ENCODE measurements around the gene DNAH5. TPM values are rescaled to one million over a fixed set of nuclear protein-coding genes. Genes with fewer than 3 reads are reported as not detected.

The DNAH5 gene
- total RNA-seq, 1 experiment from 2014 or later, result 0.14 TPM

GRCh38 chr5:13664377-13664776, 280.1 kb downstream of the DNAH5 start:
- Mint-ChIP-seq H3K4me3 (ENCODE audit: unreplicated experiment) (no peak overlapping the region), H3K27me3 (ENCODE audit: insufficient read depth, unreplicated experiment) (no peaks in the 10 kb centered on the region), H3K9me3 (ENCODE audit: unreplicated experiment) (peaks cover 5% of the 10 kb centered on the region), H3K27ac (ENCODE audit: unreplicated experiment) (no peak overlapping the region), H3K36me3 (ENCODE audit: insufficient read depth, unreplicated experiment) (no peaks in the 10 kb centered on the region), H3K4me1 (ENCODE audit: low read depth, unreplicated experiment) (peaks cover 13% of the 10 kb centered on the region)
- no peak for DNase-seq
- no peaks in the 10 kb centered on the region for H3K27me3 ChIP-seq (replicated peaks; ENCODE audit: control insufficient read depth, insufficient read depth, low read length)
- BruUV-seq (replicated peaks), result no TSS peak
- ChIA-PET POLR2A (no interaction called here), CTCF (no interaction called here)
- no peaks in the 10 kb centered on the region for H3K36me3 ChIP-seq (ENCODE audit: control insufficient read depth, insufficient read depth, low read length)
- intact Hi-C loops (cut with micrococcal nuclease; ENCODE audit: unreplicated experiment), result loop anchor here (5.0 to 10.0 kb wide), 2 partner anchors 187 to 290 kb away; no protein-coding TSS in a partner anchor
- peaks cover 4% of the 10 kb centered on the region; the same call in 1 of the 2 replicates for H3K4me1 ChIP-seq
- TF ChIP-seq, protein P1, sequence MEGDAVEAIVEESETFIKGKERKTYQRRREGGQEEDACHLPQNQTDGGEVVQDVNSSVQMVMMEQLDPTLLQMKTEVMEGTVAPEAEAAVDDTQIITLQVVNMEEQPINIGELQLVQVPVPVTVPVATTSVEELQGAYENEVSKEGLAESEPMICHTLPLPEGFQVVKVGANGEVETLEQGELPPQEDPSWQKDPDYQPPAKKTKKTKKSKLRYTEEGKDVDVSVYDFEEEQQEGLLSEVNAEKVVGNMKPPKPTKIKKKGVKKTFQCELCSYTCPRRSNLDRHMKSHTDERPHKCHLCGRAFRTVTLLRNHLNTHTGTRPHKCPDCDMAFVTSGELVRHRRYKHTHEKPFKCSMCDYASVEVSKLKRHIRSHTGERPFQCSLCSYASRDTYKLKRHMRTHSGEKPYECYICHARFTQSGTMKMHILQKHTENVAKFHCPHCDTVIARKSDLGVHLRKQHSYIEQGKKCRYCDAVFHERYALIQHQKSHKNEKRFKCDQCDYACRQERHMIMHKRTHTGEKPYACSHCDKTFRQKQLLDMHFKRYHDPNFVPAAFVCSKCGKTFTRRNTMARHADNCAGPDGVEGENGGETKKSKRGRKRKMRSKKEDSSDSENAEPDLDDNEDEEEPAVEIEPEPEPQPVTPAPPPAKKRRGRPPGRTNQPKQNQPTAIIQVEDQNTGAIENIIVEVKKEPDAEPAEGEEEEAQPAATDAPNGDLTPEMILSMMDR (IDR thresholded peaks at IDR 0.05; ENCODE audit: insufficient read depth in 1 of 2, low read depth in 1 of 2, low read length in 1 of 2, severe bottlenecking in 1 of 2, unreplicated experiment in 1 of 2), result no peak
- no peak overlapping the region for H3K4me3 ChIP-seq (ENCODE audit: low read depth, low read length)
- H3K9me3 ChIP-seq, result no peaks in the 10 kb centered on the region

GRCh38 chr5:13662626-13663025, 281.9 kb downstream of the DNAH5 start:
- no peaks in the 10 kb centered on the region for H3K36me3 ChIP-seq (ENCODE audit: control insufficient read depth, insufficient read depth, low read length)
- no peaks in the 10 kb centered on the region for H3K27me3 ChIP-seq (replicated peaks; ENCODE audit: control insufficient read depth, insufficient read depth, low read length)
- DNase-seq, result no peak
- peaks cover 11% of the 10 kb centered on the region for H3K4me1 Mint-ChIP-seq (ENCODE audit: low read depth, unreplicated experiment)
- H3K27ac Mint-ChIP-seq (ENCODE audit: unreplicated experiment), result no peak overlapping the region
- TF ChIP-seq, protein P1 (IDR thresholded peaks at IDR 0.05; ENCODE audit: insufficient read depth in 1 of 2, low read depth in 1 of 2, low read length in 1 of 2, severe bottlenecking in 1 of 2, unreplicated experiment in 1 of 2), result no peak
- POLR2A ChIA-PET, result no interaction called here
- no peaks in the 10 kb centered on the region for H3K4me1 ChIP-seq
- H3K4me3 Mint-ChIP-seq (ENCODE audit: unreplicated experiment), result no peak overlapping the region
- intact Hi-C loops (cut with micrococcal nuclease; ENCODE audit: unreplicated experiment), result loop anchor here (5.0 to 10.0 kb wide), 2 partner anchors 185 to 292 kb away; no protein-coding TSS in a partner anchor
- CTCF ChIA-PET, result no interaction called here
- no peaks in the 10 kb centered on the region for H3K9me3 ChIP-seq
- no TSS peak for BruUV-seq (replicated peaks)
- peaks cover 6% of the 10 kb centered on the region for H3K9me3 Mint-ChIP-seq (ENCODE audit: unreplicated experiment)
- H3K27me3 Mint-ChIP-seq (ENCODE audit: insufficient read depth, unreplicated experiment), result no peaks in the 10 kb centered on the region
- H3K36me3 Mint-ChIP-seq (ENCODE audit: insufficient read depth, unreplicated experiment), result no peaks in the 10 kb centered on the region
- no peak overlapping the region for H3K4me3 ChIP-seq (ENCODE audit: low read depth, low read length)

- Mint-ChIP-seq H3K9me3 (ENCODE audit: unreplicated experiment) (peaks cover 6% of the 10 kb centered on the region), H3K36me3 (ENCODE audit: insufficient read depth, unreplicated experiment) (no peaks in the 10 kb centered on the region), H3K4me3 (ENCODE audit: unreplicated experiment) (no peak overlapping the region), H3K27ac (ENCODE audit: unreplicated experiment) (no peak overlapping the region), H3K4me1 (ENCODE audit: low read depth, unreplicated experiment) (peaks cover 11% of the 10 kb centered on the region), H3K27me3 (ENCODE audit: insufficient read depth, unreplicated experiment) (no peaks in the 10 kb centered on the region)
- TF ChIP-seq, protein P1 (IDR thresholded peaks at IDR 0.05; ENCODE audit: insufficient read depth in 1 of 2, low read depth in 1 of 2, low read length in 1 of 2, severe bottlenecking in 1 of 2, unreplicated experiment in 1 of 2), result no peak
- H3K4me1 ChIP-seq, result no peaks in the 10 kb centered on the region
- DNase-seq, result no peak
- no peaks in the 10 kb centered on the region for H3K9me3 ChIP-seq
- ChIA-PET POLR2A (no interaction called here), CTCF (no interaction called here)
- intact Hi-C loops (cut with micrococcal nuclease; ENCODE audit: unreplicated experiment), result loop anchor here (5.0 to 10.0 kb wide), 2 partner anchors 184 to 294 kb away; no protein-coding TSS in a partner anchor
- no TSS peak for BruUV-seq (replicated peaks)
- no peak overlapping the region for H3K4me3 ChIP-seq (ENCODE audit: low read depth, low read length)
- H3K27me3 ChIP-seq (replicated peaks; ENCODE audit: control insufficient read depth, insufficient read depth, low read length), result no peaks in the 10 kb centered on the region
- no peaks in the 10 kb centered on the region for H3K36me3 ChIP-seq (ENCODE audit: control insufficient read depth, insufficient read depth, low read length)
Observed at GRCh38 chr5:13661272-13661671, 283.2 kb downstream of the DNAH5 start.
